SK-N-SH (cell line): Measurements from ENCODE around the gene ACOT7. TPM values are rescaled to one million over a fixed set of nuclear protein-coding genes. Genes with fewer than 3 reads are reported as not detected.

Source experiments
- CTCF ChIA-PET: fragments of 300-600, 350-600 bp; formaldehyde crosslinking; extraction: SDS; loops from one replicate; lab custom pipeline; 2021; lab: Yijun Ruan, JAX
- POLR2A ChIA-PET: fragments of 350-600 bp; sonication (Branson Sonifier 250); formaldehyde crosslinking; extraction: SDS; loops from one replicate; lab custom pipeline; 2020; ENCODE audit warnings: antibody characterized with exemption, inconsistent platforms; lab: Yijun Ruan, JAX
- DNase-seq: peaks from one replicate; pipeline ENCODE4 v3.0.0; 2012
- H2AFZ ChIP-seq: fragments of 200-600 bp; sonication (generic); 2 replicates; pipeline ENCODE4 v1.8.1; 2016; ENCODE audit warnings: antibody characterized with exemption, mild to moderate bottlenecking, low read depth
- H3F3A ChIP-seq: fragments of 200-600 bp; sonication (generic); replicated peaks from 2 replicates; pipeline ENCODE3; 2016; ENCODE audit warnings: antibody characterized with exemption, mild to moderate bottlenecking; ENCODE audit not compliant: insufficient read depth
- H3K27ac ChIP-seq, 2 experiments: fragments of 200-500 bp in 1 of 2; fragments of 200-600 bp in 1 of 2; sonication (Bioruptor generic) in 1 of 2; sonication (generic), shearing (Covaris generic) in 1 of 2; 2 replicates each; pipeline versions ENCODE4 v1.5.1 to v1.6.1; 2014 to 2016; ENCODE audit warnings: low read depth in 2 of 2, inconsistent platforms in 1 of 2, low read length in 1 of 2, mild to moderate bottlenecking in 1 of 2, mixed read lengths in 1 of 2
- H3K27me3 ChIP-seq: fragments of 200-600 bp; sonication (generic), shearing (Covaris generic); 2 replicates; pipeline ENCODE4 v1.6.1; 2016; ENCODE audit warnings: mixed run types; ENCODE audit not compliant: insufficient read depth
- H3K36me3 ChIP-seq, 2 experiments: fragments of 200-500 bp in 1 of 2; fragments of 200-600 bp in 1 of 2; sonication (Bioruptor generic) in 1 of 2; sonication (generic) in 1 of 2; replicated peaks in 1 of 2; 2 replicates each; pipeline versions ENCODE3 to v1.5.1; 2014 to 2016; ENCODE audit warnings: low read length in 1 of 2, mild to moderate bottlenecking in 1 of 2; ENCODE audit not compliant: insufficient read depth in 2 of 2, control insufficient read depth in 1 of 2
- H3K4me1 ChIP-seq, 2 experiments: fragments of 200-500 bp in 1 of 2; fragments of 200-600 bp in 1 of 2; sonication (Bioruptor generic) in 1 of 2; sonication (generic), shearing (Covaris generic) in 1 of 2; 2 replicates each; pipeline versions ENCODE4 v1.5.1 to v1.6.1; 2014 to 2016; ENCODE audit warnings: low read depth in 1 of 2, low read length in 1 of 2, mixed run types in 1 of 2; ENCODE audit not compliant: insufficient read depth in 2 of 2, control insufficient read depth in 1 of 2
- H3K4me2 ChIP-seq: fragments of 200-600 bp; sonication (generic), shearing (Covaris generic); 2 replicates; pipeline ENCODE4 v1.6.1; 2017; ENCODE audit warnings: mixed run types
- H3K4me3 ChIP-seq, 2 experiments: fragments of 200-500 bp in 1 of 2; fragments of 200-600 bp in 1 of 2; sonication (Bioruptor generic) in 1 of 2; sonication (generic), shearing (Covaris generic) in 1 of 2; 2 replicates each; pipeline versions ENCODE4 v1.5.1 to v1.8.1; 2014 to 2016; ENCODE audit warnings: low read depth in 2 of 2, inconsistent platforms in 1 of 2, low read length in 1 of 2, mild to moderate bottlenecking in 1 of 2, mixed read lengths in 1 of 2, moderate library complexity in 1 of 2
- H3K79me2 ChIP-seq: fragments of 200-600 bp; sonication (generic); 2 replicates; pipeline ENCODE4 v1.8.1; 2017; ENCODE audit warnings: mild to moderate bottlenecking; ENCODE audit not compliant: insufficient read depth
- H3K9ac ChIP-seq: fragments of 200-600 bp; sonication (generic); 2 replicates; pipeline ENCODE4 v1.6.1; 2017; ENCODE audit warnings: mixed run types
- H3K9me2 ChIP-seq: fragments of 200-600 bp; sonication (generic); 2 replicates; pipeline ENCODE4 v1.6.1; 2017; ENCODE audit warnings: mixed run types
- H3K9me3 ChIP-seq: fragments of 200-600 bp; sonication (generic); 2 replicates; pipeline ENCODE4 v1.6.1; 2017; ENCODE audit warnings: mixed run types, mild to moderate bottlenecking, moderate library complexity
- H4K20me1 ChIP-seq: fragments of 200-600 bp; sonication (generic); 2 replicates; pipeline ENCODE4 v1.6.1; 2017; ENCODE audit warnings: mild to moderate bottlenecking, mixed run types; ENCODE audit not compliant: insufficient read depth
- ELF1 ChIP-seq: IDR thresholded peaks from 2 replicates; pipeline ENCODE4 v1.4.0; 2012
- EP300 ChIP-seq, 2 experiments: IDR thresholded peaks; 2 replicates each; pipeline versions ENCODE4 v1.4.0 to v1.6.1; 2012; ENCODE audit warnings: borderline replicate concordance in 1 of 2, low read depth in 1 of 2, low read length in 1 of 2
- EZH2phosphoT487 ChIP-seq: fragments of 200-600 bp; sonication (generic); IDR thresholded peaks from 2 replicates; pipeline ENCODE4 v1.6.1; 2017; ENCODE audit warnings: low read depth, mixed run types, mild to moderate bottlenecking, antibody characterized with exemption, moderate library complexity, borderline replicate concordance
- FOXM1 ChIP-seq: IDR thresholded peaks from 2 replicates; pipeline ENCODE4 v1.4.0; 2012; ENCODE audit warnings: low read depth, mild to moderate bottlenecking
- GABPA ChIP-seq: IDR thresholded peaks from 2 replicates; pipeline ENCODE4 v1.4.0; 2012; ENCODE audit warnings: low read depth, mild to moderate bottlenecking
- GATA2 ChIP-seq: sonication (generic); formaldehyde crosslinking; IDR thresholded peaks from 2 replicates; pipeline ENCODE4 v1.5.0; 2020; ENCODE audit warnings: mild to moderate bottlenecking, missing genetic modification reagents
- JUND ChIP-seq: IDR thresholded peaks from 2 replicates; pipeline ENCODE4 v1.4.0; 2012
- NFIC ChIP-seq: IDR thresholded peaks from 2 replicates; pipeline ENCODE4 v1.4.0; 2012; ENCODE audit warnings: borderline replicate concordance
- POLR2AphosphoS5 ChIP-seq: IDR thresholded peaks from 2 replicates; pipeline ENCODE4 v1.6.1; 2012; ENCODE audit warnings: low read depth, low read length
- RAD21 ChIP-seq: IDR thresholded peaks from 2 replicates; pipeline ENCODE4 v1.6.1; 2012; ENCODE audit warnings: mild to moderate bottlenecking, low read length
- REST ChIP-seq: IDR thresholded peaks from 2 replicates; pipeline ENCODE4 v1.6.1; 2012; ENCODE audit warnings: mild to moderate bottlenecking, low read depth, low read length, moderate library complexity
- RFX5 ChIP-seq: IDR thresholded peaks from 2 replicates; pipeline ENCODE4 v1.6.1; 2012; ENCODE audit warnings: mild to moderate bottlenecking, improper control_type of control experiment, low read length
- RXRA ChIP-seq: IDR thresholded peaks from 2 replicates; pipeline ENCODE4 v1.4.0; 2012; ENCODE audit warnings: low read depth, mild to moderate bottlenecking, borderline replicate concordance
- SIN3A ChIP-seq: IDR thresholded peaks from 2 replicates; pipeline ENCODE4 v1.6.1; 2012; ENCODE audit warnings: low read depth, mild to moderate bottlenecking, low read length, moderate library complexity, borderline replicate concordance
- TCF12 ChIP-seq: IDR thresholded peaks from 2 replicates; pipeline ENCODE4 v1.4.0; 2012
- TEAD4 ChIP-seq: IDR thresholded peaks from 2 replicates; pipeline ENCODE4 v1.4.0; 2012; ENCODE audit warnings: mild to moderate bottlenecking, borderline replicate concordance; ENCODE audit not compliant: insufficient read depth
- USF2 ChIP-seq: fragments of 150-350 bp; IDR thresholded peaks from 2 replicates; pipeline ENCODE4 v1.6.1; 2017; ENCODE audit warnings: antibody characterized with exemption, low read length, low read depth, borderline replicate concordance
- WGBS: methylation state at CpG from one replicate; pipeline ENCODE4 v1.1.6; 2017; ENCODE audit warnings: low lambda C conversion rate; 5-methylcytosine and 5-hydroxymethylcytosine counted together
- polyA plus RNA-seq, 3 experiments: library from polyadenylated mRNA; depleted of rRNA; stranded (reverse); fragments of >200 nt; gene quantifications; 2 replicates each; pipeline ENCODE4 v1.2.3, GENCODE V29; 2012
- TF ChIP-seq, protein P1 (sequence below): fragments of 200-600 bp; sonication (generic); IDR thresholded peaks from 2 replicates; pipeline ENCODE4 v1.6.1; 2017; ENCODE audit warnings: antibody characterized with exemption, mild to moderate bottlenecking, moderate library complexity
- TF ChIP-seq, protein P2 (sequence below): fragments of 150-350 bp; IDR thresholded peaks from 2 replicates; pipeline ENCODE4 v1.6.1; 2016; ENCODE audit warnings: mild to moderate bottlenecking, low read depth, low read length
- TF ChIP-seq, protein P3 (sequence below): IDR thresholded peaks from 2 replicates; pipeline ENCODE4 v1.4.0; 2012; ENCODE audit warnings: low read depth, borderline replicate concordance

ACOT7 gene
- polyA plus RNA-seq, 1 of the 3 experiments (the other 2 are of a cell fraction), result 289 TPM

DNA sequence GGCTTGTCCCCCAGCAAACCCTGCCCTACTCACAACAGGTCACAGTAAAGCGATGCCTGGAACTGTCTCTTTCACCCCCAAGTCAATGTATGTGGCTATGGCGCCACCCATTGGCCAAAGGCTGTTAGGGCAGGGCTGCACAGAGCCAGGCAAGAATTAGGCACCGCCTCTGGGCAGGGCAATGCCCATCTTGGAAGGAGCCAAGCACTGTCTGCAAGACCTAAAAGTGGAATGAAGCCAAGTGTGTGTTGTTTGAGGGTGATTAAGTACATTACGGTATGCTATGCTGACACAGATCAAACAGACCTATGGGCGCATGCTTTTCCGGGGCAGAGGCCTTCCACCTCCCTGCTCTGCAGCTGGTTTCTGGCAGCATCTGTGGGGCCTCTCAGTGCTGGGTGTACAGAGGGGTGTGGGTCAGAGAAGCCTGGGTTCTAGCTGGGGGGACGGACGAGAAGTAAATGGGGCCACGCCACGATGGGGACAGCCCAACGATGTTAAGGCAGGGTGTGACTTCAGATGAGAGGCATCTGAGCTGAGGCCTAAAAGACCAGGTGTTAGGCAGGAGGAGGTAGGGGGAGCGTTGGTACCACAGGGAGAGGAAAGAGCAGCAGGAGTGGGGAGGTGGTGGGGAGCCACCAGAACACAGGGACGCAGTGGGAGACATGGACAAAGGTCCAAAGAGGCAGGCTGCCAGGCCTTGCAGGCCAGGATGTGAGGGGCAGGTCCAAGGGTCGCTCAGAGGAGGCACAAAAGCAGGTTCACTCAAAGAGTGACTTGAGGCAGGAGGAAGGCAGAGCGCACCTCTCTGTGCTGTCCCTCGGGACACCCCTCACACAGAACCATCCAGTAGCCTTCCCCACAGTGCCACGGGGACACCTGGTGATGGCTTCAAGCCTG, 49.8 kb downstream of the ACOT7 start (continued):
- TF ChIP-seq TEAD4 (no peak), TCF12 (no peak)

DNA sequence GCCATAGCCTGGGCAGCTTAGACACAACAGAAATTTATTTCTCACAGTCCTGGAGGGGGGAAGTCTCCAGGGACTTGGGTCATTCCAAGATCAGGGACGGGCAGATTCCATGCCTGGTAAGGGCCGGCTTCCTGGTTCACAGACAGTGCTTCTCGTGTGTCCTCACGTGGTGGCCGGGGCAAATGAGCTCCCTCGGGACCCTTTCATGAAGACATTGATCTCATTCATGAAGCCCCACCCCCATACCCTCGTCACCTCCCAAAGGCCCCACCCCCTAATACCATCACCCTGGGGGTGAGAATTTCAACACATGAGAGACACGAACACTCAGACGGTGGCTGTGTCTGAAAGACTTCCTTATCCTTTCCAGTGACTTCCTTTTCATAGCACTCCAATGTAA, 51.5 kb downstream of the ACOT7 start:
- TF ChIP-seq ELF1, result no peak
- TF ChIP-seq JUND, result no peak
- no peak for TF ChIP-seq NFIC
- TF ChIP-seq TCF12, result no peak
- TF ChIP-seq RAD21, result no peak
- no peak for TF ChIP-seq REST
- no peak for TF ChIP-seq FOXM1
- TF ChIP-seq, protein P1, sequence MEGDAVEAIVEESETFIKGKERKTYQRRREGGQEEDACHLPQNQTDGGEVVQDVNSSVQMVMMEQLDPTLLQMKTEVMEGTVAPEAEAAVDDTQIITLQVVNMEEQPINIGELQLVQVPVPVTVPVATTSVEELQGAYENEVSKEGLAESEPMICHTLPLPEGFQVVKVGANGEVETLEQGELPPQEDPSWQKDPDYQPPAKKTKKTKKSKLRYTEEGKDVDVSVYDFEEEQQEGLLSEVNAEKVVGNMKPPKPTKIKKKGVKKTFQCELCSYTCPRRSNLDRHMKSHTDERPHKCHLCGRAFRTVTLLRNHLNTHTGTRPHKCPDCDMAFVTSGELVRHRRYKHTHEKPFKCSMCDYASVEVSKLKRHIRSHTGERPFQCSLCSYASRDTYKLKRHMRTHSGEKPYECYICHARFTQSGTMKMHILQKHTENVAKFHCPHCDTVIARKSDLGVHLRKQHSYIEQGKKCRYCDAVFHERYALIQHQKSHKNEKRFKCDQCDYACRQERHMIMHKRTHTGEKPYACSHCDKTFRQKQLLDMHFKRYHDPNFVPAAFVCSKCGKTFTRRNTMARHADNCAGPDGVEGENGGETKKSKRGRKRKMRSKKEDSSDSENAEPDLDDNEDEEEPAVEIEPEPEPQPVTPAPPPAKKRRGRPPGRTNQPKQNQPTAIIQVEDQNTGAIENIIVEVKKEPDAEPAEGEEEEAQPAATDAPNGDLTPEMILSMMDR, result no peak
- TF ChIP-seq, protein P2, sequence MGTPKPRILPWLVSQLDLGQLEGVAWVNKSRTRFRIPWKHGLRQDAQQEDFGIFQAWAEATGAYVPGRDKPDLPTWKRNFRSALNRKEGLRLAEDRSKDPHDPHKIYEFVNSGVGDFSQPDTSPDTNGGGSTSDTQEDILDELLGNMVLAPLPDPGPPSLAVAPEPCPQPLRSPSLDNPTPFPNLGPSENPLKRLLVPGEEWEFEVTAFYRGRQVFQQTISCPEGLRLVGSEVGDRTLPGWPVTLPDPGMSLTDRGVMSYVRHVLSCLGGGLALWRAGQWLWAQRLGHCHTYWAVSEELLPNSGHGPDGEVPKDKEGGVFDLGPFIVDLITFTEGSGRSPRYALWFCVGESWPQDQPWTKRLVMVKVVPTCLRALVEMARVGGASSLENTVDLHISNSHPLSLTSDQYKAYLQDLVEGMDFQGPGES, result no peak
- TF ChIP-seq EP300 (IDR thresholded peaks at IDR 0.05; ENCODE audit: borderline replicate concordance in 1 of 2, low read depth in 1 of 2, low read length in 1 of 2), result no peak
- TF ChIP-seq GATA2 (CRISPR knock-in tag), result no peak
- TF ChIP-seq RFX5, result no peak
- TF ChIP-seq POLR2AphosphoS5, result no peak
- no peak for TF ChIP-seq RXRA
- no peak for TF ChIP-seq EZH2phosphoT487
- no peak for TF ChIP-seq SIN3A
- no peak for TF ChIP-seq GABPA
- no peak for TF ChIP-seq TEAD4
- no peak for TF ChIP-seq USF2
- TF ChIP-seq, protein P3, sequence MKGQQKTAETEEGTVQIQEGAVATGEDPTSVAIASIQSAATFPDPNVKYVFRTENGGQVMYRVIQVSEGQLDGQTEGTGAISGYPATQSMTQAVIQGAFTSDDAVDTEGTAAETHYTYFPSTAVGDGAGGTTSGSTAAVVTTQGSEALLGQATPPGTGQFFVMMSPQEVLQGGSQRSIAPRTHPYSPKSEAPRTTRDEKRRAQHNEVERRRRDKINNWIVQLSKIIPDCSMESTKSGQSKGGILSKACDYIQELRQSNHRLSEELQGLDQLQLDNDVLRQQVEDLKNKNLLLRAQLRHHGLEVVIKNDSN, result no peak
- Histone ChIP-seq H3K36me3 (peaks cover 0 to 10% of the 10 kb centered on the region in 2 experiments), H3F3A (no peaks in the 10 kb centered on the region), H3K4me3 (no peak overlapping the region), H3K4me1 (peaks cover 0 to 2% of the 10 kb centered on the region in 2 experiments; a peak in 1 of 4 replicates), H3K9ac (no peak overlapping the region), H3K9me3 (no peaks in the 10 kb centered on the region), H3K4me2 (no peak overlapping the region), H3K9me2 (no peaks in the 10 kb centered on the region), H2AFZ (no peak overlapping the region), H3K27me3 (no peaks in the 10 kb centered on the region), H4K20me1 (peaks cover 9% of the 10 kb centered on the region), H3K79me2 (peaks cover 3% of the 10 kb centered on the region; the same call in 1 of the 2 replicates), H3K27ac (no peak overlapping the region)
- DNase-seq, result no peak
- POLR2A ChIA-PET, result no interaction called here
- CTCF ChIA-PET, result interaction anchor here (0.7 to 19.3 kb wide), 6 partner anchors 8 to 104 kb away, joined by 3 to 318 read pairs (median 14); no protein-coding TSS in a partner anchor
- WGBS, result 92% methylated on average over 4 of the region's 9 CpGs
